Middle frontal gyrus (tissue), 1 donor: Measurements from ENCODE around the gene VPREB1.
"Not testable (repeated sequence)": the region's sequence is repeated elsewhere in the genome, so short reads cannot be mapped to it uniquely, and the experiment has no call there.

Source experiments
- DNase-seq: peaks from one replicate; pipeline ENCODE4 v3.0.0-alpha.2; 2015; ENCODE audit warnings: low spot score; ENCODE audit errors: extremely low spot score

Gene VPREB1

GRCh38 chr22:22245935-22246525, 1.4 kb downstream of the VPREB1 start:
- DNase-seq: no peak

DNA sequence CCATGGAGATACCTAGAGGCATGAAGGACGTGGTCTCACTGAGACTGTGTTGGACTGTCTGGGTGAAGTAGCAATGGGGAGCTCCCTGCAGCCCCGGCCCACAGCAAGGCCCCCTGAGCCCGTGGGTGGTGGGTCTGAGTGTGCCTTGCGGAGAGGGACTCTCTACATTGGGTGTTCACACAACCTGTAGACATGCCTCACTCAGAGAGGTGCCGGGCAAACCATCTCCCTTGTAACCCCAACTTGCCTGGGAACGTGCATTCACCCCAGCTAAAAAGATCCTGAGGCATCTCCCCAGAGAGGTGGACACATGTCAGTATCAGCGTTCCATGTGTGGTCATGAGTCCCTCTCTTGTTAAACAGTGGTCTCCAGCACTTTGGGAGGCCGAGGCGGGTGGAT, 2.1 kb downstream of the VPREB1 start:
- no peak for DNase-seq

DNA sequence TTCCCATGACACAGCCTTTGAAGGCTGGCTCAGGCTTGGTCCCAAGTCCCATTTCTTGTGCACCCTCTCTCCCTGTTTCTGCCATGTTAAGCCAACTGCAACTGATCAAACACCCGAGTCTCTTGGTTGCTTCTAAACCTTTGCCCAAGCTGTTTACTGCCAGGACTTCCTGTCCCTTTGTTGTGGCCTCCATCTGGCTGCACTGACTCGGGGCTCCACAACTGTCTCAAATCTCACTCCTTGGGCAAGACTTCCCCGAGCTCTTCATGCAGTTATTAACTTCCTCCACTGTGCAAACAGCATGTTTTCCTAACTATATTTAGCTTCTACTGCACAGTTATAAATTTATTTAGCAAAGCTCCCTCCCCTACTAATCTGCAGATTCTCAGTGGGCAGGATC, 4.3 kb downstream of the VPREB1 start:
- DNase-seq: no peak

GRCh38 chr22:22250651-22251050, 6.1 kb downstream of the VPREB1 start:
- DNase-seq: not testable (repeated sequence)

- not testable (repeated sequence) for DNase-seq
These were observed 11.5 kb downstream of the VPREB1 start for GRCh38 chr22:22256133-22256532.

DNA sequence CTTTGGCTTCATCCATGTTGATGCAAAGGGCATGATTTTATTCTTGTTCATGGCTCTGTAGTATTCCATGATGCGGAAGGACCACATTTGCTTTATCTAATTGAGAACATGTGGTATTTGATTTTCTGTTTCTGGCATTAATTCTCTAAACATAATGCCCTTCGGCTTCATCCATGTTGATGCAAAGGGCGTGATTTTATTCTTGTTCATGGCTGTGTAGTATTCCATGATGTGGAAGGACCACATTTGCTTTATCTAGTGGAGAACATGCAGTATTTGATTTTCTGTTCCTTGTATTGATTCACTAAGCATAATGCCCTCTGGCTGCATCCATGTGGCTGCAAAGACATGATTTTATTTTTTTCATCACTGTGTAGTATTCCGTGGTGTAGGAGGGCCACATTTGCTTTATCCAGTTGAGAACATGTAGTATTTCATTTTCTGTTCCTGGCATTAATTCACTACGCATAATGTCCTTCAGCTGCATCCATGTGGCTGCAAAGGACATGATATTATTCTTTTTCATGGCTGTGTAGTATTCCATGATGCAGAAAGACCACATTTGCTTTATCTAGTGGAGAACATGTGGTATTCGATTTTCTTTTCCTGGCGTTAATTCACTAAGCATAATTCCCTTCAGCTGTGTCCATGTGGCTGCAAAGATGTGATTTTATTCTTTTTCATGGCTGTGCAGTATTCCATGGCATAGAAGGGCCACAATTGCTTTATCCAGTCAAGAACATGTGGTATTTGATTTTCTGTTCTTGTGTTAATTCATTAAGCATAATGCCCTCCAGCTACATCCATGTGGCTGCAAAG, 14.2 kb downstream of the VPREB1 start:
- DNase-seq: not testable (repeated sequence)

GRCh38 chr22:22260169-22260568, 15.6 kb downstream of the VPREB1 start:
- DNase-seq: not testable (repeated sequence)

DNA sequence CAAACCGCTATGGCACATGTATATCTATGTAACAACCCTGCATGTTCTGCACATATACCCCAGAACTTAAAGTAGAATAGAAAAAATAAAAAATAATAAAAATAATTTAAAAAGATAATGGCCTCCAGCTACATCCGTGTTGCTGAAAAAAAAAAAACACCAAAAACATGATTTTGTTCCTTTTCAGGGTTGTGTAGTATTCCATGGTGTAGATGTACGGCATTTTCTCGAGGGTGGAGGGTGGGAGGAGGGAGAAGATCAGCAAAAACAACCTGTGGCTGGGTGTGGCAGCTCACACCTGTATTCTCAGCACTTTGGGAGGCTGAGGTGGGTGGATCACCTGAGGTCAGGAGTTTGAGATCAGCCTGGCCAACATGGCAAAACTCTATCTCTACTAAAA, 16.0 kb downstream of the VPREB1 start:
- not testable (repeated sequence) for DNase-seq

- DNase-seq: not testable (repeated sequence)
These were observed 17.9 kb downstream of the VPREB1 start for GRCh38 chr22:22262332-22263074.

DNA sequence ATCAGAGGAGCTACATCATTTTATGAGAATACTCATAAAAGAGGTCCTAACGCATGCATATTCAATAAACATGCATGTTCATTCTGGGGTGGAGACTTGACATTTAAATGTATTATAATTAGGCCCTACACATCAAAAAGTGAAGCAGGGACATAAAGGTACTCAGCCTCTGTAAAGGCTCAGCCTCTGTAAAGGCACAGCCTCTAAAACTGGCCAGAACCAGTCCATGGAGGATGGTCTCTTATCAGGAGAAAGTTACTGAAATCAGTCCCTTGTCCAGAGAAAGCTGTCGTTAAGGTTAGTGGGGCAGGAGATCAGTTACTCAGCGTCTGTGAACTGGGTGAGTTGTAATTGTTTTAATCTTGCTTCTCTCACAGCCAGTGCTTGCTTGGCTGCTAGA, 19.2 kb downstream of the VPREB1 start:
- not testable (repeated sequence) for DNase-seq

GRCh38 chr22:22270036-22270676, 25.6 kb downstream of the VPREB1 start:
- DNase-seq: not testable (repeated sequence)

GRCh38 chr22:22277423-22277822, 32.8 kb downstream of the VPREB1 start:
- not testable (repeated sequence) for DNase-seq

DNA sequence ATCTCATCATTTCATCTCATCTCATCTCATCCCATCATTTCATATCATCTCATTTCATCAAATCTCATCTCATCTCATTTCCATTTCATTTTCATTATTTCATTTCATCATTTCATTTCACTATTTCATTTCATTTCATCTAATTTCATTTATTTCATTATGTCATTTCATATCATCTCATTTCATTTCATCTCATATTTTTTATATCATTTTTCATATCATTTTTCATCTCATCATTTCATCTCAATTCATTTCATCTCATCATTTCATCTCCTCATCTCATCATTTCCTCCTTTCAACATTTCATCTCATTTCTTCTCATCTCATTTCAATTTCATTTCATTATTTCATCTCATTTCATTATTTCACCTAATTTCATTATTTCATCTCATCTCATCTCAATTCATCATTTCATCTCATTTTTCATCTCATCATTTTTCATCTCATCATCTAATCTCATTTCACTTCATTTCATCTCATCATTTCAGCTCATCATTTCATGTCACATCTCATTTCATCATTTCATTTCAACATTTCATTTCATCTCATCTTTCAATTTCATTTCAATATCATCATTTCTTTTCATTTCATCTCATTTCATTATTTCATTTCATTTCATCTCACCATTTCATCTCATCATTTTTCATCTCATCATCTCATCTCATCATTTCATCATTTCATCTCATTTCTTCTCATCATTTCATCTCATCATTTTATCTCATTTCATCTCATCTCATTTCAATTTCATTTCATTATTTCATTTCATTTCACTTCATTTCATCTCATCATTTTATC, 40.6 kb downstream of the VPREB1 start:
- DNase-seq: not testable (repeated sequence)

DNA sequence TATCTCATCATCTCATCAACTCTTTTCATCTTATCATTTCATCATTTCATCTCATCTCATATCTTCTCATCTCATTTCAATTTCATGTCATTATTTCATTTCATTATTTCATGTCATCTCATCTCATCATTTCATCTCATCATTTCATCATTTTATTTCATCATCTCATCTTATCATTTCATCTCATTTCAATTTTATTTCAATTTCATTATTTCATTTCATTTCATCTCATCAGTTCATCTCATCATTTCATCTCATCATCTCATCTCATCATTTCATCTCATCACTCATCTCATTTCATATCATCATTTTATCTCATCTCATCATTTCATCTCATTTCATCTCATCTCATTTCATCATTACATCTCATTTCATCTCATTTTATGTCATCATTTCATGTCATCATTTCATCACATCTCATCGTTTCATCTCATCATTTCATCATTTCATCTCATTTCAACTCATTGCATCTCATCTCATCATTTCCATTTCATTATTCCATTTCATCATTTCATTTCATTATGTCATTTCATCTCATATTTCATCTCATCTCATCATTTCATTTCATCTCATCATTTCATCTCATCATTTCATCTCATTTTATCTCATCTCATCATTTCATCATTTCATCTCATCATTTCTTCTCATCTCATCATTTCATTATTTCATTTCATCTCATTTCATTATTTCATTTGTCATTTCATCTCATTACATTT, 42.0 kb downstream of the VPREB1 start:
- not testable (repeated sequence) for DNase-seq

DNA sequence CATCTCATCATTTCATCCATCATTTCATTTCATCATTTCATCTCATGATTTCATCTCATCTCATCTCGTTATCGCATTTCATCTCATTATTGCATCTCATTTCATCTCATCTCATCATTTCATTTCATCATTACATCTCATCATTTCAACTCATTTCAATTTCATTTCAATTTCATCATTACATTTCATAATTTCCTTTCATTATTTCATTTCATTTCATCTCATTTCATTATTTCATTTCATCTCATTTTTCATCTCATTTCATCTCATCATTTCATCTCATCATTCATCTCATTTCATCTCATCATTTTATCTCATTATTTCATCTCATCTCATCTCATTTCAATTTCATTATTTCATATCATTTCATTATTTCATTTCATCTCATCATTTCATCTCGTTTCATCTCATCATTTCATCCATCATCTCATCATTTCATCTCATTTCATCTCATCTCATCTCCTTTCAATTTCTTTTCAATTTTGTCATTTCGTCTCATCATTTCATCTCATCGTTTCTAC, 42.6 kb downstream of the VPREB1 start:
- DNase-seq: not testable (repeated sequence)

DNA sequence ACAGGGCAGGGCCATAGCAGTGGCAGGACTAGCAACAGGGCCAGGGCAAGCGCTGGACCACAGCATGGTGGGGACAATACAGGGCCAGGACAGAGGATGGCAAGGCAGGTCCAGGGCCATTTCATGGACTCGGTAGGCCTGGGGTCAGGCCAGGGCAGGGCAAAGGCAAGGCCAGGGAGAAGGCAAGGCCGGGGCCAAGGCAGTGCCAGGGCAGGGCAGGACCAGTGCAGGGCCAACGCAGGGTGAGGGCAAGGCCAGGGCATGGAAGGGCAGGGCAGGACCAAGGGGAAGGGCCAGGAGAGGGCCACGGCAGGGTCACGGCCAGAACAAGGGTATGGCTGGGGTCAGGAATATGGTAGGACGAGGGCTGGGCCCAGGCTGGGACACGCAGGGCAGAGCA, 45.1 kb downstream of the VPREB1 start:
- not testable (repeated sequence) for DNase-seq

GRCh38 chr22:22291129-22291806, 46.7 kb downstream of the VPREB1 start:
- DNase-seq: not testable (repeated sequence)

DNA sequence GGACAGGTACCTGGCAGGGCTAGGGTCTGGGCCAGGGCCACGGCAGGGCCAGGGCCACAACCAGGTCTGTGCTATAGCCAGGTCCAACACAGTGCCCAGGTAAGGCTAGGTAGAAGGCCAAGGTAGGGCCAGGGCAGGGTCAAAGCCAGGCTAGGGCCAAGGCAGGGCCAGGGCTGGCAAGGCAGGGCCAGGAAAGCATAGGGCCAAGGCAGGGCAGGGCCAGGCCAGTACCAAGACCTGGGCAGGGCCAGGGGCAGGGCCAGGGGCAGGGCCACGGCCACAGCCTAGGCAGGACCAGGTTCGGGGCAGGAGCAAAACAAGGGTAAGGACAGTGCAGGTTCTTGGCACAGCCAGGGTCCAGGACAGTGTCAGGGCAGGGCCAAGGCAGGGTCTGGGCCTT, 48.1 kb downstream of the VPREB1 start:
- not testable (repeated sequence) for DNase-seq

- not testable (repeated sequence) for DNase-seq
These were observed 48.9 kb downstream of the VPREB1 start for GRCh38 chr22:22293436-22293835.
